Aorta (tissue), 5 donors: ENCODE results near the gene B4GALNT3. TPM values are rescaled to one million over a fixed set of nuclear protein-coding genes. Genes with fewer than 3 reads are reported as not detected.

Experiments
- ATAC-seq: fragments of 200-7000 bp; cut with Tn5 transposase; one replicate; pipeline ENCODE4 v1.9.1; 2022; ENCODE audit warnings: moderate library complexity; ENCODE audit not compliant: low FRiP score
- DNase-seq, 2 donors: peaks; one replicate each; pipeline ENCODE4 v3.0.0-alpha.2; 2020
- H3K27ac ChIP-seq, 2 donors: one replicate each; pipeline ENCODE4 v1.5.1; 2013; ENCODE audit warnings: low read length in 2 of 2, mild to moderate bottlenecking in 2 of 2, moderate library complexity in 2 of 2, control low read depth in 1 of 2, inconsistent platforms in 1 of 2, low read depth in 1 of 2
- H3K27me3 ChIP-seq, 2 donors: one replicate each; pipeline ENCODE4 v1.6.1; 2013; ENCODE audit warnings: control low read depth in 1 of 2, low read length in 1 of 2, mild to moderate bottlenecking in 1 of 2, moderate library complexity in 1 of 2; ENCODE audit not compliant: insufficient read depth in 2 of 2, control insufficient read depth in 1 of 2
- H3K36me3 ChIP-seq, 2 donors: one replicate each; pipeline ENCODE4 v1.6.1; 2013; ENCODE audit warnings: control low read depth in 1 of 2, low read length in 1 of 2, mild to moderate bottlenecking in 1 of 2; ENCODE audit not compliant: insufficient read depth in 2 of 2, control insufficient read depth in 1 of 2
- H3K4me1 ChIP-seq, 2 donors: one replicate each; pipeline ENCODE4 v1.6.1; 2013; ENCODE audit warnings: low read length in 2 of 2, control low read depth in 1 of 2, mild to moderate bottlenecking in 1 of 2, moderate library complexity in 1 of 2; ENCODE audit not compliant: insufficient read depth in 2 of 2, control insufficient read depth in 1 of 2
- H3K4me3 ChIP-seq, 2 donors: one replicate each; pipeline ENCODE4 v1.5.1; 2013; ENCODE audit warnings: low read length in 2 of 2, control low read depth in 1 of 2, mild to moderate bottlenecking in 1 of 2
- H3K9me3 ChIP-seq: one replicate; pipeline ENCODE4 v1.6.1; 2013; ENCODE audit warnings: mild to moderate bottlenecking, low read length; ENCODE audit not compliant: control insufficient read depth
- WGBS, 2 donors: extraction: QIAGEN DNeasy Blood & Tissue Kit; methylation state at CpG; one replicate each; pipeline ENCODE4 v1.1.7; 2013; 5-methylcytosine and 5-hydroxymethylcytosine counted together
- intact Hi-C, 2 donors: fragments of 100-400 bp; cut with DNase I; formaldehyde crosslinking; loops; one replicate each; pipeline versions ENCODE4 v1.14.2 to v1.15.0; 2022
- polyA plus RNA-seq, 2 donors: library from polyadenylated mRNA; stranded (reverse); fragments of 200-250 nt; gene quantifications; one replicate each; pipeline ENCODE4 v1.2.3, GENCODE V29; 2013
- total RNA-seq, 2 donors: library from RNA; stranded (reverse); fragmentation: NEBNext Ultra II Directional; extraction: Animal tissue kit (Norgen Biotek cat#: 25700); gene quantifications; one replicate each; pipeline ENCODE4 v1.2.1, GENCODE V29; 2021
- donor health status: healthy with polysubstance abuse.
- donor health status: Bipolar disorder and iron deficiency.
- donor health status: DM: no; HTN: no; CAD: no.
- donor health status: DM: no; HTN: no; CAD: no.
- donor health status: DM: yes; HTN: yes; CAD: no.

Gene B4GALNT3
- total and polyA plus RNA-seq, 4 donors = 10.3 to 29.9 (median 18.9) TPM

DNA sequence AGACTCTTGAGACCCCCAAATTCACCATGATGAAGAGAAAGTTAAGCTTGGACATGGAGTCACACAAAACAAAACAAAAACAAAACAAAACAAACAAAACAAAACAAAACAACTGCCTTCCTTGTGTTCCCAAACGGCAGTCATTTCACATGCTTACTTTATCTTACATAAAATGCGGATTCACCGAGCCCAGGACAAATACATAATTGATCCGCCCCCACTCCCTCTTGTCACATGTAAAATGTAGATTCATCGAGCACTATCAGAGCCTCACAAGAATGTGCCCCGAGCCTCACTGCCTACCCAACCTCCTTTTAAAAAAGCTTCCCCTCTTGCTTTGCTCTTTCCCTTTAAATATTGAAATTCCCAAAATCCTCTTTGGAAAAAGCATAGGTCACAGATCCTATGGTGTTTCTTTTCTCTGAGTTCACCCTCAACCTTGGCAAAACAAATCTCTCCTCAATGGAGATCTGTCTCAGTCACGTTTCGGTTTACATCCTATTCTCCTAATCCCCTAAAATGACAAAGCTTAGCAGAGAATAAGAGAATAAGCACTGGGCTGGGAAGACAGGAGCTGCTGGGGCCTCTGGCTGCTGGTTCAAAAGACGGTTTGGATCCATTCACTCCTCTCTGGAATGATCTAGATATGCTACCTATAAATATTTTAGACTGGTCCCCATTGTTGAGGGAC is 119.8 kb downstream of the B4GALNT3 start:
- no peak for ATAC-seq
- WGBS, 2 donors = 91% methylated on average over 9 of the region's 9 CpGs
- Histone ChIP-seq H3K4me1 (no peaks in the 10 kb centered on the region), H3K9me3 (no peaks in the 10 kb centered on the region), H3K27me3 (no peaks in the 10 kb centered on the region), H3K27ac (no peak overlapping the region), H3K36me3 (no peaks in the 10 kb centered on the region), H3K4me3 (no peak overlapping the region)
- intact Hi-C loops = loop anchor here (5.0 to 10.0 kb wide), 4 partner anchors 53 to 1005 kb away; no protein-coding TSS in a partner anchor
- no peak for DNase-seq

DNA sequence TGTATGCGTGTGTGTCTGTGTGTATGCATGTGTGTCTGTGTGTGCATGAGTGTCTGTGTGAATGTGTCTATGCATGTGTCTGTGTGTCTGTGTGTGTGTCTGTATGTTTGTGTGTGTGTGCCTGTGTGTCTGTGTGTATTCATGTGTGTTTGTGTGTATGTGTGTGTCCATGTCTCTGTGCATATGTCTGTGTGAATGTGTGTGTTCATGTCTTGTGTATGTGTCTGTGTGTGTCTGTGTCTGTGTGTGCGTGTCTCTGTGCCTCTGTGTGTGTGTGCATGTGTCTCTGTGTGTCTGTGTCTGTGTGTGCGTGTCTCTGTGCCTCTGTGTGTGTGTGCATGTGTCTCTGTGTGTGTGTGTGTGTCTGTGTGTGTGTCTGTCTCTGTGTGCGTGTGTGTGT is 121.1 kb downstream of the B4GALNT3 start:
- DNase-seq = no peak
- intact Hi-C loops = no loop called here
- Histone ChIP-seq H3K4me1 (no peaks in the 10 kb centered on the region), H3K4me3 (no peak overlapping the region), H3K36me3 (no peaks in the 10 kb centered on the region), H3K27ac (no peak overlapping the region), H3K27me3 (no peaks in the 10 kb centered on the region), H3K9me3 (no peaks in the 10 kb centered on the region)
- WGBS, 2 donors = 93 to 95% methylated on average over 4 of the region's 4 CpGs
- no peak for ATAC-seq

DNA sequence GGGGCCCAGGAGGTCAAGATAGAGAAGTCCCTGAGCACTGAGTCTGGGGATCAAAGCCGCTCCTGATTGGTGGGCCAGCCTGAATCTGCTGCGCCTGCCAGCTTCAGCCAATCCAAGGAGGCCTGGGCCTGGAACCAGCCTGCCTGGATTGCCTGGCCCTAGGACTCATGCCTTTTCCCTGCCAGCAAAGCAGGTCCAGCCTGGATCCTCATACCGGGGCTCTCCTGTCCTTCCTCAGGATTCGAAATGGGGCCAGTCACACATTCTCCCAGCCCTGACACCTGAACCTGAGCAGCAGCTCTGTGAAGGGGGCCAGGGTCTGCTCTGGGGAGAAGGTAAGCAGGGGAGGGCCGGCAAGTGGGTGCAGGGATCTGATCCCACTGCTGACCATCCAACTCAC is 121.6 kb downstream of the B4GALNT3 start:
- no peaks in the 10 kb centered on the region for H3K4me1 ChIP-seq
- H3K27me3 ChIP-seq = no peaks in the 10 kb centered on the region
- WGBS, 2 donors = 96 to 98% methylated on average over 5 of the region's 5 CpGs
- H3K27ac ChIP-seq = no peak overlapping the region
- intact Hi-C loops = no loop called here
- H3K4me3 ChIP-seq = no peak overlapping the region
- H3K9me3 ChIP-seq = no peaks in the 10 kb centered on the region
- no peaks in the 10 kb centered on the region for H3K36me3 ChIP-seq
- ATAC-seq (no peak), DNase-seq (no peak)

DNA sequence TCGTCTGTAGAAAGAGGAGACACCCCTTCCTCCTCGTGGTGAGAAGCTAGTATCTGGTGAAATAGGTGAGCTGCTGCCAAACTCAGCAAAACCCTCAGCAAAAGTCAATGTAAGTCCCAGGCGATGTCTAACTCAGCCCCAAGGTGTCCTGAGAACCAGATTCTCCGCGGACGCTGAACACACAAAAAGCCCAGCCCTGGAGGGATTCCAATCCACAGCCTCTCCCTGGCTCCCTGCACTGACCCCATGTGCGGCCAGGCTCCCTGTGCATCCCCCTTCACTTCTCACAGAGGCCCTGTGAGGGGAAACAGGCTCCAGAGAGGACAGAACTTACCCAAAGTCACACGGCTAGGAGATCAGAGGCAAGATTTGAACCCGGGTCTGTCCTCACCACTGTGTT is 122.0 kb downstream of the B4GALNT3 start:
- intact Hi-C loops = no loop called here
- Histone ChIP-seq H3K4me3 (no peak overlapping the region), H3K4me1 (no peaks in the 10 kb centered on the region), H3K27me3 (no peaks in the 10 kb centered on the region), H3K9me3 (no peaks in the 10 kb centered on the region), H3K36me3 (no peaks in the 10 kb centered on the region), H3K27ac (no peak overlapping the region)
- WGBS, 2 donors = 86 to 91% methylated on average over 9 of the region's 9 CpGs
- DNase-seq = no peak
- no peak for ATAC-seq

DNA sequence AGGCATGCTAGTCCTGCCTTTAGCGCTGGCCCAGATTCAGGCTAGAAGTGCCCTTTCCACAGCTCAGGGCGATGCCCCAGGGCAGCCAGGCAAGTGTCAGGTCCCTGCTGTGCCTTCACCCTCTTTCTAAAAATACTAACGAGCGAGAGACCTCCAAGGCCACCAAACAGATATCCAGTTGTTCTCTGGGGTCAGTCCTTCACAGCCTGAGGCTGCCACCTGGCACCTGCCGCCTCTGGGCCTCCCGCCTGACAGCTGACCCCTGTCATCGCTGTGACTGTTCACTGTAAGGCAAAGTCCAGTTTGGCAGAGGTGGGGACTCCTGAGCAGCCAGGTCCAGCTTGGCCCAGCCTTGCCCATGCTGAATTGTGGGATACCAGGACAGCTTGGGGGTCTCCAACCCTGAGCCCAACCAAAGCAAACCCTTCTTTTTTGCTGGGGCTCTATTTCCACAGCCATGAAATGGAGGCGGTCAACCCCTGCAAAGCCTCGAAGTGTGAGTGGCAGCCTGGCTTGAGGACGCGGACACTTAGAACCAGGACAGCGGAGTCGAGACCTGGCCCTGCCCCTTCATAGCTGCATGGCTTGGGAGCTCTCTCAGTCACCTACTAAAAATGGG is 123.6 kb downstream of the B4GALNT3 start:
- Histone ChIP-seq H3K4me3 (no peak overlapping the region), H3K4me1 (no peaks in the 10 kb centered on the region), H3K27ac (no peak overlapping the region), H3K36me3 (no peaks in the 10 kb centered on the region), H3K9me3 (no peaks in the 10 kb centered on the region), H3K27me3 (no peaks in the 10 kb centered on the region)
- intact Hi-C loops = no loop called here
- no peak for DNase-seq
- ATAC-seq = no peak
- 68 to 73% methylated on average over 13 of the region's 13 CpGs for WGBS, 2 donors

DNA sequence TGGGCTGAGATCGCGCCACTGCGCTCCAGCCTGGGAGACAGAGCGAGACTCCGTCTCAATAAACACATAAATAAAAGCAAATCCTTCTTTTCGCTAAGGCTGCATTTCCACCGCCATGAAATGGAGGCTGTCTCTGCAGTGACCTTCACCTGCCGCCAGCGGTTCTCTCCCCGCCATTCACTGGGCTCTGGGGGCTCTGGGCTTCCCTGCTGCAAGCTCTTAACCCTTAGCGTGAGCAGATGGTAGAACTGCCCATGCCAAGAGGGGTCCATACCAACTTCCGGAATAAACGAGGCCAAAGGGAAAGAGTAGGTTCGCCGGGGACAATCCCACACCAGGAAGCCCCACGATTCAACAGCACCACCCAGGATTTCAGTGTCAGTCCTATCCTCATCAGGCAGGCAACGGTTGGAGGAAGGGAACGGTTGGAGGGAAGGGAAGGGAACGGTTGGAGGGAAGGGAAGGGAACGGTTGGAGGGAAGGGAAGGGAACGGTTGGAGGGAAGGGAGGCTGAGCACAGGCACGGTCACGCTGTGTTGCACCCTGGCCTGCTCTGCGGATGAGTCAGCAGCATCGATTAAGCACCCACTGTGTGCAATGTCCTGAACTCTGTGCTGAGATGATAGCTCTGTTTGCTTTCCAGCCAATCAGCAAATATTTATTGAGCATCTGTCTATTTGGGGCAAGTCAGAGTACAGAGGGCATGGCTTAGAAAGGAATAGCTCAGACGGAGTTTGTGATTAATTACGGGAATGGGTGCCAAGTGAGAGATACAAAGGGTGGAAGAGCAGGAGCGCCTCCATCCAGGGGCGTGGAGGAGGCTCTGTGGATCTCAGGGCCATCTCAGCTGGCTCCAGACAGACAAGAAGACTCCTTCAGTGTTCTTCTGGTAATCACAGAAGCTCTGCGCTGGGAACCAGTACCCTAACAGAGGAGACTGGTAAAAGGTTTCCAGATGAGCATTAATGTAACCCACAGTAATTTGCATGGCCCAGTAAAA is 125.6 kb downstream of the B4GALNT3 start:
- 90 to 91% methylated on average over 30 of the region's 30 CpGs for WGBS, 2 donors
- Histone ChIP-seq H3K36me3 (no peaks in the 10 kb centered on the region), H3K27ac (no peak overlapping the region), H3K4me3 (no peak overlapping the region), H3K27me3 (no peaks in the 10 kb centered on the region), H3K4me1 (no peaks in the 10 kb centered on the region), H3K9me3 (no peaks in the 10 kb centered on the region)
- DNase-seq (no peak), ATAC-seq (no peak)
- intact Hi-C loops = no loop called here

DNA sequence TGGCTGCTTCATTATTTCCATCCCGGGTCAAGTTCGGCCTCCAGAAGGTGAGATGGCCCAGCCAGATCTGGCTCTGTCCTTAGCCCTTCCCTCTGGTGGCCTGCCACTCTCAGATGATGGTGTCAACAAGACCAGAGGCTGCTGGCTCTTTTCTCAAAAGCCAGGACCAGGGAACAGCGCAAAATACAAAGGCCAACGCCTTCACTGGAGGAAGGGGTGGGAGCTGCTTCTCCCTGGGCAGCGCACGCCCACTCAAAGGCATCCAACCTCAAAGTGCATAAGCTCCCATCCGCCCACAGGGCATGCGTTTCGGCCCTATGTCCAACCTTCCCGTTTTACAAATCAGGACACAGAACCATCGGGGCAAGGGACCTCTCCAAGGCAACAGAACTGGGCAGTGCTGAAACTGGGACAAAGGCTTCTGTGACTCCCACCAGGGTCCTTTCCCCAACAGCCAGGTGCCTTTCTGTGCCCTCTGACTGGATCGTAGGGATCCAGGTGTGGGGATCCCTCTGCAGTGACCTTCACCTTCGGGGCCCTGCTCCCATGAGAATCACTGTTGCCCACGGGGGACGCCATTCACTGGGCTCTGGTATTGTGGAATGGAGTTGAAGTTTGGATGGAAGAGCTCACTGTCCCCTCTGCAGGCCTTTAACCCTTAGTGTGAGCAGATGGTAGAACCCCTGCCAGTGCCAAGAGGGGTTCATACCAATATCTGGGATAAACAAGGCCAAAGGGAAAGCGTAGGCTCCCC is 126.8 kb downstream of the B4GALNT3 start:
- no peak overlapping the region for H3K4me3 ChIP-seq
- H3K27me3 ChIP-seq = no peaks in the 10 kb centered on the region
- ATAC-seq (no peak), DNase-seq (peak in 1 of 2 donors; percentile 23)
- H3K9me3 ChIP-seq = no peaks in the 10 kb centered on the region
- no peak overlapping the region for H3K27ac ChIP-seq
- WGBS, 2 donors = 91 to 92% methylated on average over 16 of the region's 16 CpGs
- intact Hi-C loops = no loop called here
- H3K36me3 ChIP-seq = no peaks in the 10 kb centered on the region
- H3K4me1 ChIP-seq = no peaks in the 10 kb centered on the region
